Femur (tissue), 1 donor: Measurements from ENCODE around the gene SERAC1.

ENCODE experiments used
- DNase-seq: peaks from one replicate; pipeline ENCODE4 v3.0.0-alpha.2; 2017

The SERAC1 gene

GRCh38 chr6:158073776-158074175, 94.3 kb downstream of the SERAC1 start:
- no peak for DNase-seq

- peak; percentile 80 for DNase-seq
Observed at GRCh38 chr6:158072083-158072721, 95.9 kb downstream of the SERAC1 start.

- no peak for DNase-seq
Observed at GRCh38 chr6:158071121-158072082, 96.7 kb downstream of the SERAC1 start.

DNA sequence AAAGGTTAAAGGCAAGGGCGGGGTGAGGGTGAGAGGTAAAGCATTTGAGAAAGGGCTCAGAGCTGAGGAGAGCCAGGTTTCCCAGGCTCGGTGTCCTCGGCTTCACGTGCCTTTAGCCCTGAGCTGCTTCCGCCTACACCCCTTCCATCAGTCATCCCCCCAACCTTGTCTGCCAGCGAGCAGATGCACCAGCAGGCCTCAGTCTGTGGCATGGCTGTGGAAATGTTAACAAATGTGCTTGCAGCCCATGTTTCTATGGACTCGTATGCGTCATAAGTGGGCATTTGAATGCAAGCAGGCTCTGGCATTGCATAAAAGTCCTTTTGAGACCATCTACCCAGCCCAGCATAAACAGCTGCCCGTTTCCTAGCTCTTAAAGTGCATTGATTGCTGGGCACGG, 97.5 kb downstream of the SERAC1 start:
- DNase-seq, result no peak

GRCh38 chr6:158069800-158070195, 98.3 kb downstream of the SERAC1 start:
- DNase-seq, result no peak

DNA sequence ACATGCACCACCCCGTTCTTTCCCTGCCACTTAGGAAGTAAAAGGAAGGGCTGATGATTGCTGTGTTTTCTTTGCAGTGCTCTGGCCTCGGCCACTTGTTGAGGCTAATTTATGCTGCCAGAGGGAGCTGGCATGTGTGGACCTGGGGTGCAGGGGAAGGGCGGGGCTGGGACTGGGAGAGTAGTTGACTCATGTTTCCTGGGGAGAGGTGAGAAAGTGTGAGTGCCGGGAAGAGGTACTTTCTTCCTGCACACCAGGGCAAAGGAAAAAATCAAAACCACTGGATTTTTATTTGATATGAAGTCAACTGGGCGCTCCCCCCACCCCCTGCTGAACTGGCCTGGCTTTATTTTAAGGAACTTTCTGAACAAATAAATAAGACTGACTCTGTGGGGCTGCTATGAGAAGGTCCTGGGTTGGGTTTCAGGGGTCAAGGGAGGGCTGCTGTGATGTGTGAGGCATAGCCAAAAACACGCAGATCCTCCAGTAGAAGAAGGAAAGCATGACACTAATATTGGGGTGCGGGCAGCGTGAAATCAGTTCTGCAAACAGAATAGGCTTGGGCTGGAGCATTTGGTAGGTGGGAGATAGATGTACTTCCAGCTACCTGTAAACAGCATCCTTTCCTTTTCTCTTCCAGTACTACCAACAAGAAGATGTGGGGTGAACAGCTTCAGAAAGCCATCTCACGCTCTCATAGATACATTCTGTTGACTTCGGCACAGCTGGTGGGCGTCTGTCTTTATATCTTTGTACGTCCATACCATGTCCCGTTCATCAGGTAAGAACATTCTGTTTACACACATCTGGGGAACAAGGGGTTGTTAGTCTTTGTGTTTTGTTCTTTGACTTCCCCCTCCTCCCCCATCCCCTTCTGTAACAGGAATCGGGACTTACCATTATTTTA, 98.9 kb downstream of the SERAC1 start:
- no peak for DNase-seq

- no peak for DNase-seq
Observed at GRCh38 chr6:158068156-158068892, 99.7 kb downstream of the SERAC1 start.

DNA sequence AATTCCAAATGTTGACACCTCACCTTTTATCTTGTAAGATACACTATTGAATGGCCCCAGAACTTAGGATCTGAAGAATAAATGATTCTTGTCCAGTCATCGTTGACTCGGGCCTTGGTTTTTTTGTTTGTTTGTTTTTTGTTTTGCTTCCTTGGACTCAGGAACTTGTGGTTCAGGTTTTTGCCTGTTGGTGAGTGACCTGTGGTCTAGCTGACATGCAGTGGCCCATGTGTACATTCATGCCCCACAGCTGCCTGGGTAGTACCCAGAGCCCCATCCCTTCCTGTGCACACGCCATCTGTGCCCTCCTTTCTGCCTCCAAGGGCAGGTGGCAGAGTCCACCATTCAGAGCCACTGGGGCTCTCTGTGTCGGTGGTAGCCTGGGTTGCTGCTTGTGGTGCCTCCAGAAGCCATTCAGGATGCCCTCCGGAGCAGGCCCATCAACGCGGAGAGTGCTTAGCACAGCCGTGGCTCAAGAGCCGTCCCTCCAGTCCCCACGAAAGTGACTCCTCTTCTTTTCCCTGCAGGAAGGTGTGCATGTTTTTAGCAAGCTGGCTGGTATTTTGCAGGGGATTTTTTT, 100.5 kb downstream of the SERAC1 start:
- no peak for DNase-seq

DNA sequence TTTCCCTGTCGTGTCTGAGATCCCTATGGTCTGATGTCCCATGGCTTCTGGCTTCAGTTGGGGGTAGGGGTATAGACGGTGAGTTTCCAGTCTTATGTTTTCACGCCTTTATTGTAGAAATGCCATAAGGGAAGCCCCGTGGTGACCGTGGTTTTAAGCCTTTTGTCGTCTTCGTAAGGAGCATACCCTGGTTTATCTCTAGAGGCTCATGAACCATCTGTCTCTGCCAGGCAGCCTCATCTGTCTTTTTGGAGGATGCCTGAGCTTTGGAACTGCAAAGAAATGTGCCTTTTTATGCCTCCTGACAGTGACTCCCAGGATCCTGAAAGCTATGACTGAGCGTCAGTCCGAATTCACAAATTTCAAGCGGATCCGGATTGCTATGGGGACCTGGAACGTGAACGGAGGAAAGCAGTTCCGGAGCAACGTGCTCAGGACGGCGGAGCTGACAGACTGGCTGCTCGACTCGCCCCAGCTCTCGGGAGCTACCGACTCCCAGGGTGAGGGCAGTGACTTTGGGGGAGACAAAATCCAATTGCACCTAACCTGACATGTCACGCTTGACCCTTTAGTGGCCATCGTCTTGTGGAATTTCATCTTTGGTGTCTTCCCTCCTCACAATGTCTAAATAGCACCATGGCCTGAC, 101.8 kb downstream of the SERAC1 start:
- no peak for DNase-seq

GRCh38 chr6:158064725-158065251, 103.3 kb downstream of the SERAC1 start:
- no peak for DNase-seq

- no peak for DNase-seq
Observed at GRCh38 chr6:158063736-158064135, 104.3 kb downstream of the SERAC1 start.

GRCh38 chr6:158061709-158062461, 106.2 kb downstream of the SERAC1 start:
- DNase-seq, result no peak

- DNase-seq, result no peak
Observed at GRCh38 chr6:158061361-158061708, 106.7 kb downstream of the SERAC1 start.

- DNase-seq, result peak; percentile 92
Observed at GRCh38 chr6:158060455-158061360, 107.4 kb downstream of the SERAC1 start.
